ENCODE data around the gene PHLDA1.

Gene PHLDA1

DNA sequence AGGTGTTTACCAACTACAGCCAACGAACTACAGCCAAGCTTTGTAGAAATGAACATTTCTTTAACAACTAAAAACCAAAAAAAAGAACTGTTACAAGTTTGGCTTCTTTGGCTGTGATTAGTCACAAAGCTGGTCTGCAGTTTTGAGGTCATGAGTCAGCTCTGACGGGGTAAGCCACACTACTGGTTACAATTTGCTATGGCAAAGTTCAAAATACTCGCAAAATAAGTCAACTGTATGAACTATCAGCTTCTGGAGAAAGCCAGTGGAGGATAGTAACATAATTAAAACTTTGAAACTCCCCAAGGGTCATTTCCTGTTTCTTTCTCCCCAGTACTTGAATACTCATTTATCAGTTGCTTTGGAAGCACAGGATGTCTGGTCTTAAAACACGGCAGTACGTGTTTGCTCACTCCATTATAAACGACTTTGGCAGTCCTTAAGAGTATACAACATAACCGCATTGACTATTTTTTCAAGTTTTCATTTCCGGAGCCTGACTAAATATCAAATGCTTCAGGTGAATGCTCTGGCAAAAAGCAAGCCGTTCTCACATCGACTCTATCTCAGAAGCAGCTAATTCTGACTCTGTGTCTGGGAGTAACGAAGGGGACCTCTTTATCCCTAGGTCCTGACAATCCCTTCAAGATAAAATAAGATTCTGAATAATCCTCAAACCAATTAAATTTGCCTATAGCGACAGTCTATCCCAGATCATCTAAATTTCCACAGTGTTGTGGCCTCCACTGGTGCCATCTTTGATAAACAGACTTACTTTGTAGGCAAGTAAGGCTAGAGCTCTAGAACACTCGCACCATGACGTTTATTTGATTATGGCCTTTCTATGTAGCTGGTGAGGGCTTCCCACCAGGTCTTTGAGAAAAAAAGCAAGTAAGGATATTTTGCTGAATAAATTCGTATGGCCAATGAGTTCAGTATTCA lies 10.6 kb downstream of the PHLDA1 start:
- Histone ChIP-seq H3K36me3 (ENCODE audit: insufficient read depth) (no peaks in the 10 kb centered on the region), H2AFZ (ENCODE audit: low read depth) (0 out of 2 replicates have a peak overlapping the region, but pooled peaks have one; percentile 5), H3K79me2 (ENCODE audit: insufficient read depth, low read depth) (no peaks in the 10 kb centered on the region), H3K9ac (no peak overlapping the region), H4K20me1 (ENCODE audit: insufficient read depth) (no peaks in the 10 kb centered on the region), H3K27me3 (ENCODE audit: insufficient read depth, low read depth) (no peaks in the 10 kb centered on the region), H3K4me3 (IDR thresholded peaks at IDR 0.05; ENCODE audit: insufficient read depth, low read depth, low read length) (no peak overlapping the region), H3K4me1 (ENCODE audit: low read depth, poor library complexity, severe bottlenecking) (peaks cover 3% of the 10 kb centered on the region), H3K4me2 (no peak overlapping the region), H3K27ac (no peak overlapping the region)
- TF ChIP-seq, protein P1, sequence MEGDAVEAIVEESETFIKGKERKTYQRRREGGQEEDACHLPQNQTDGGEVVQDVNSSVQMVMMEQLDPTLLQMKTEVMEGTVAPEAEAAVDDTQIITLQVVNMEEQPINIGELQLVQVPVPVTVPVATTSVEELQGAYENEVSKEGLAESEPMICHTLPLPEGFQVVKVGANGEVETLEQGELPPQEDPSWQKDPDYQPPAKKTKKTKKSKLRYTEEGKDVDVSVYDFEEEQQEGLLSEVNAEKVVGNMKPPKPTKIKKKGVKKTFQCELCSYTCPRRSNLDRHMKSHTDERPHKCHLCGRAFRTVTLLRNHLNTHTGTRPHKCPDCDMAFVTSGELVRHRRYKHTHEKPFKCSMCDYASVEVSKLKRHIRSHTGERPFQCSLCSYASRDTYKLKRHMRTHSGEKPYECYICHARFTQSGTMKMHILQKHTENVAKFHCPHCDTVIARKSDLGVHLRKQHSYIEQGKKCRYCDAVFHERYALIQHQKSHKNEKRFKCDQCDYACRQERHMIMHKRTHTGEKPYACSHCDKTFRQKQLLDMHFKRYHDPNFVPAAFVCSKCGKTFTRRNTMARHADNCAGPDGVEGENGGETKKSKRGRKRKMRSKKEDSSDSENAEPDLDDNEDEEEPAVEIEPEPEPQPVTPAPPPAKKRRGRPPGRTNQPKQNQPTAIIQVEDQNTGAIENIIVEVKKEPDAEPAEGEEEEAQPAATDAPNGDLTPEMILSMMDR (conservative IDR thresholded peaks at IDR 0.05; ENCODE audit: low read depth, low read length) = no peak

DNA sequence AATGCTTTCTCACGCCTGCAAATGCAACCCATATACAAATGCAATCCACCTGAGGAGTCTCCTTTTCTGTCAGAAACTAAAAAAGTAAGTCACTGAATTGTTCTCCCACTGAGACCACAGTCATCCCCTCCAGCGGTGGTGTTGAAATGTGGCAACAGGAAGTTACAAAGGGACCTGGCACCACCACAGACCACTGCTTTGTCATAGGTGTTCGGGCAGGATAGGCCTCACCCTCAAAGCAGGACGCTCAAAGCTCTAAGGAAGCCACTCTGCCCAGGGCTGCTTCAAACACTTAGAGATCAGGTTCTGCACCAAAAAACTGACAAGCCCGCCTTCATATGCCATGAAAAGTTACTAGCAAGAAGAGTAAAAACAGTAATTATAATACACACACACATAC lies 11.3 kb downstream of the PHLDA1 start:
- no peaks in the 10 kb centered on the region for H4K20me1 ChIP-seq (ENCODE audit: insufficient read depth)
- no peaks in the 10 kb centered on the region for H3K79me2 ChIP-seq (ENCODE audit: insufficient read depth, low read depth)
- H3K27ac ChIP-seq = no peak overlapping the region
- H3K27me3 ChIP-seq (ENCODE audit: insufficient read depth, low read depth) = no peaks in the 10 kb centered on the region
- H2AFZ ChIP-seq (ENCODE audit: low read depth) = 0 out of 2 replicates have a peak overlapping the region, but pooled peaks have one; percentile 5
- no peak overlapping the region for H3K9ac ChIP-seq
- H3K4me3 ChIP-seq (IDR thresholded peaks at IDR 0.05; ENCODE audit: insufficient read depth, low read depth, low read length) = no peak overlapping the region
- TF ChIP-seq, protein P1 (conservative IDR thresholded peaks at IDR 0.05; ENCODE audit: low read depth, low read length) = no peak
- H3K36me3 ChIP-seq (ENCODE audit: insufficient read depth) = no peaks in the 10 kb centered on the region
- peaks cover 3% of the 10 kb centered on the region for H3K4me1 ChIP-seq (ENCODE audit: low read depth, poor library complexity, severe bottlenecking)
- no peak overlapping the region for H3K4me2 ChIP-seq

DNA sequence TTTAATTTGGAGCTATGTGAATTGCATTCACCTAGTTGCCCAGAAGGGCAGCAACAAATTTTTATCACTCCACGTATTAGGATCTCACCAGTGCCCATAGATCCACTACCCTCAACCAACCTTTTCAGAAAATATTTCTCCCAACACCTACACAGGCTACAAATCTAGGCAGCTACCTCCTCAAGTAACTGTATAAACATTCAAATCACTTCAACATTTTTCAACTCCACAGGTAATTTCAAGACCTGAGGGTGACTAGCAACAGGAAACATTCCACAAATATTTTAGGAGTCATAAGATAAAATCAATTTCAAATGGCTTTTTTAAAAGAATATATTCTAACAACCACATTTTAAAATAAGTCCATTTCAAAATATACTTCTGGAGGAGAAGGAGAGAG lies 12.9 kb downstream of the PHLDA1 start:
- Histone ChIP-seq H3K4me3 (IDR thresholded peaks at IDR 0.05; ENCODE audit: insufficient read depth, low read depth, low read length) (no peak overlapping the region), H3K27ac (no peak overlapping the region), H3K36me3 (ENCODE audit: insufficient read depth) (no peaks in the 10 kb centered on the region), H3K27me3 (ENCODE audit: insufficient read depth, low read depth) (no peaks in the 10 kb centered on the region), H4K20me1 (ENCODE audit: insufficient read depth) (no peaks in the 10 kb centered on the region), H3K79me2 (ENCODE audit: insufficient read depth, low read depth) (no peaks in the 10 kb centered on the region), H3K9ac (no peak overlapping the region), H3K4me1 (ENCODE audit: low read depth, poor library complexity, severe bottlenecking) (peaks cover 3% of the 10 kb centered on the region), H3K4me2 (no peak overlapping the region), H2AFZ (ENCODE audit: low read depth) (no peak overlapping the region)
- TF ChIP-seq, protein P1 (conservative IDR thresholded peaks at IDR 0.05; ENCODE audit: low read depth, low read length) = no peak

DNA sequence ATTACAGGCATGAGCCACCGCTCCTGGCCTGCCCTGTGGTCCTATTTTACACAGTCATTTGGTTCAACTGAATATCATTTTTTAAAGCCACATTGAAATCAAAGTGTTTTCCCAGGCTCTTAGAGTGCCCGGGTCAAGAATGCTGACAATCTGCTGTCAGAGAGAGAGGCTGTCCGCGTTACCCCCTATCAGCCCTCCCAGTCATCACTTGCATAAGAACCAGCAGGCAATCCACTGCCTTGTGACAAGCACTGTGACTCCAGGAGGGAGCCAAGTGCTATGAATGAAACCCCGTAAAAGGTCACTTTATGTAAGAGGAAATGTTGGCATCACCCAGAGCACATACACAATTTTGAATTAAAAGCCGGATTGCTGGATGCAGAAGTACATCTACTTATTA lies 13.5 kb downstream of the PHLDA1 start:
- no peaks in the 10 kb centered on the region for H3K27me3 ChIP-seq (ENCODE audit: insufficient read depth, low read depth)
- no peak overlapping the region for H3K4me3 ChIP-seq (IDR thresholded peaks at IDR 0.05; ENCODE audit: insufficient read depth, low read depth, low read length)
- H3K27ac ChIP-seq = no peak overlapping the region
- peaks cover 3% of the 10 kb centered on the region for H3K4me1 ChIP-seq (ENCODE audit: low read depth, poor library complexity, severe bottlenecking)
- H3K36me3 ChIP-seq (ENCODE audit: insufficient read depth) = no peaks in the 10 kb centered on the region
- TF ChIP-seq, protein P1 (conservative IDR thresholded peaks at IDR 0.05; ENCODE audit: low read depth, low read length) = no peak
- H3K4me2 ChIP-seq = no peak overlapping the region
- no peak overlapping the region for H3K9ac ChIP-seq
- H3K79me2 ChIP-seq (ENCODE audit: insufficient read depth, low read depth) = no peaks in the 10 kb centered on the region
- H4K20me1 ChIP-seq (ENCODE audit: insufficient read depth) = no peaks in the 10 kb centered on the region
- no peak overlapping the region for H2AFZ ChIP-seq (ENCODE audit: low read depth)
